Neural progenitor cell (in vitro differentiated cells): ENCODE data around the gene COL19A1. TPM values are rescaled to one million over a fixed set of nuclear protein-coding genes. Genes with fewer than 3 reads are reported as not detected.

Source experiments
- DNase-seq: peaks from one replicate; pipeline ENCODE4 v3.0.0-alpha.2; 2016; ENCODE audit warnings: low spot score
- H2AFZ ChIP-seq: fragments of 200-600 bp; sonication (generic); replicated peaks from 2 replicates; pipeline ENCODE4 v1.6.1; 2016; ENCODE audit warnings: antibody characterized with exemption
- H3F3A ChIP-seq: fragments of 200-600 bp; sonication (generic); 2 replicates; pipeline ENCODE4 v1.6.1; 2016; ENCODE audit warnings: antibody characterized with exemption, low read depth
- H3K27ac ChIP-seq: fragments of 200-600 bp; sonication (generic); 2 replicates; pipeline ENCODE4 v1.5.1; 2016; ENCODE audit warnings: mild to moderate bottlenecking
- H3K27me3 ChIP-seq: fragments of 200-600 bp; sonication (generic); 2 replicates; pipeline ENCODE4 v1.6.1; 2016; ENCODE audit warnings: mild to moderate bottlenecking, moderate library complexity
- H3K36me3 ChIP-seq: fragments of 200-600 bp; sonication (generic); 2 replicates; pipeline ENCODE4 v1.5.1; 2016
- H3K4me1 ChIP-seq: fragments of 200-600 bp; sonication (generic); 2 replicates; pipeline ENCODE4 v1.6.1; 2016; ENCODE audit warnings: mixed run types
- H3K4me2 ChIP-seq: fragments of 200-600 bp; sonication (generic); 2 replicates; pipeline ENCODE4 v1.6.1; 2016
- H3K4me3 ChIP-seq: fragments of 200-600 bp; sonication (generic); 2 replicates; pipeline ENCODE4 v1.5.1; 2016
- H3K79me2 ChIP-seq: fragments of 200-600 bp; sonication (generic); 2 replicates; pipeline ENCODE4 v1.6.1; 2016; ENCODE audit warnings: low read depth
- H3K9ac ChIP-seq: fragments of 200-600 bp; sonication (generic); 2 replicates; pipeline ENCODE4 v1.6.1; 2016
- H3K9me3 ChIP-seq: fragments of 200-600 bp; sonication (generic); 2 replicates; pipeline ENCODE4 v1.5.1; 2016; ENCODE audit warnings: low read depth
- H4K20me1 ChIP-seq: fragments of 200-600 bp; sonication (generic); 2 replicates; pipeline ENCODE4 v1.6.1; 2016; ENCODE audit warnings: low read depth
- H3K27ac Mint-ChIP-seq: 3 replicates; pipeline ENCODE4 v1.8.0; 2021; ENCODE audit warnings: mixed read lengths
- H3K27me3 Mint-ChIP-seq: 2 replicates; pipeline ENCODE4 v1.8.0; 2022; ENCODE audit warnings: low read depth, mild to moderate bottlenecking, inconsistent platforms, moderate library complexity, mixed read lengths; ENCODE audit not compliant: insufficient read depth
- H3K36me3 Mint-ChIP-seq: 3 replicates; pipeline ENCODE4 v1.8.0; 2021; ENCODE audit warnings: mixed read lengths
- H3K4me1 Mint-ChIP-seq: 3 replicates; pipeline ENCODE4 v1.8.0; 2021; ENCODE audit warnings: mixed read lengths
- H3K4me3 Mint-ChIP-seq: 3 replicates; pipeline ENCODE4 v1.8.0; 2021; ENCODE audit warnings: mild to moderate bottlenecking, moderate library complexity, mixed read lengths
- H3K9me3 Mint-ChIP-seq: 3 replicates; pipeline ENCODE4 v1.8.0; 2020; ENCODE audit warnings: mixed read lengths
- CTCF ChIP-seq: fragments of 200-600 bp; sonication (generic); IDR thresholded peaks from 2 replicates; pipeline ENCODE4 v1.5.1; 2017; ENCODE audit warnings: antibody characterized with exemption, mild to moderate bottlenecking
- EZH2 ChIP-seq: fragments of 200-600 bp; sonication (generic); IDR thresholded peaks from 2 replicates; pipeline ENCODE4 v1.6.1; 2017; ENCODE audit warnings: antibody characterized with exemption, mild to moderate bottlenecking, moderate library complexity
- EZH2phosphoT487 ChIP-seq: fragments of 200-600 bp; sonication (generic); IDR thresholded peaks from 2 replicates; pipeline ENCODE4 v1.6.1; 2017; ENCODE audit warnings: antibody characterized with exemption
- total RNA-seq: library from RNA; depleted of rRNA; stranded (reverse); fragments of >200 nt; gene quantifications from 2 replicates; pipeline ENCODE4 v1.2.3, GENCODE V29; 2015; ENCODE audit warnings: low replicate concordance

COL19A1 gene
- total RNA-seq, 1 donor from 2014 or later, result not detected

- DNase-seq, result peak; percentile 11
- Histone ChIP-seq H3K4me2 (no peak overlapping the region), H3K27me3 (no peaks in the 10 kb centered on the region), H3K27ac (no peak overlapping the region), H2AFZ (no peak overlapping the region), H4K20me1 (no peaks in the 10 kb centered on the region), H3K9ac (no peak overlapping the region), H3K36me3 (no peaks in the 10 kb centered on the region), H3K4me3 (no peak overlapping the region), H3K4me1 (peaks cover 8% of the 10 kb centered on the region), H3K9me3 (no peaks in the 10 kb centered on the region), H3F3A (no peaks in the 10 kb centered on the region), H3K79me2 (no peaks in the 10 kb centered on the region)
- Mint-ChIP-seq H3K9me3 (no peaks in the 10 kb centered on the region), H3K4me3 (no peak overlapping the region), H3K27ac (no peak overlapping the region), H3K27me3 (peaks cover 2% of the 10 kb centered on the region), H3K36me3 (no peaks in the 10 kb centered on the region), H3K4me1 (no peaks in the 10 kb centered on the region)
- no peak for TF ChIP-seq EZH2phosphoT487
- TF ChIP-seq EZH2, result no peak
- no peak for TF ChIP-seq CTCF
Observed at GRCh38 chr6:70028246-70028645, 161.9 kb downstream of the COL19A1 start.

DNA sequence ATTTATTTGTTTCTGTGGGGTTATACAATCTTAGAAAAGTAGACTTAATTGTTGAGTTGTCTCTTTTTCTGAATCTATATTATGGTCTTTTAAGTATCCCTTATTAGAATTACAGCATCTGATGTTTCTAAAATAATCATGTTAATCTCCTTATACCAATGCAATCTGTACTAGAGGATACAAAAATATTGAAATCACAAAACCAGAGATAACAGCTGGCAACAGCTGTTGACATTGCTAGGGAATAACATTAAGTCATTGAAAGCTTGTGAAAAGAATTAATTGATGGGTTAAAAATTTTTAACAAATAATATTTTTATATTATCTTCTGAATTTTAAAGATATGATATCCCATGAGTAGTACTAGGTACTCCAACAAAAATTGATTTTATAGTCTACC lies 162.6 kb downstream of the COL19A1 start:
- Histone ChIP-seq H3K4me1 (peaks cover 10% of the 10 kb centered on the region), H3K4me3 (no peak overlapping the region), H3K27me3 (no peaks in the 10 kb centered on the region), H3K9ac (no peak overlapping the region), H3K36me3 (no peaks in the 10 kb centered on the region), H3K79me2 (no peaks in the 10 kb centered on the region), H2AFZ (no peak overlapping the region), H3K27ac (no peak overlapping the region), H3K9me3 (no peaks in the 10 kb centered on the region), H3K4me2 (no peak overlapping the region), H3F3A (no peaks in the 10 kb centered on the region), H4K20me1 (no peaks in the 10 kb centered on the region)
- no peak for TF ChIP-seq CTCF
- TF ChIP-seq EZH2phosphoT487, result no peak
- no peak for TF ChIP-seq EZH2
- Mint-ChIP-seq H3K4me3 (no peak overlapping the region), H3K27me3 (peaks cover 2% of the 10 kb centered on the region), H3K4me1 (no peaks in the 10 kb centered on the region), H3K9me3 (no peaks in the 10 kb centered on the region), H3K36me3 (no peaks in the 10 kb centered on the region), H3K27ac (no peak overlapping the region)
- no peak for DNase-seq

DNA sequence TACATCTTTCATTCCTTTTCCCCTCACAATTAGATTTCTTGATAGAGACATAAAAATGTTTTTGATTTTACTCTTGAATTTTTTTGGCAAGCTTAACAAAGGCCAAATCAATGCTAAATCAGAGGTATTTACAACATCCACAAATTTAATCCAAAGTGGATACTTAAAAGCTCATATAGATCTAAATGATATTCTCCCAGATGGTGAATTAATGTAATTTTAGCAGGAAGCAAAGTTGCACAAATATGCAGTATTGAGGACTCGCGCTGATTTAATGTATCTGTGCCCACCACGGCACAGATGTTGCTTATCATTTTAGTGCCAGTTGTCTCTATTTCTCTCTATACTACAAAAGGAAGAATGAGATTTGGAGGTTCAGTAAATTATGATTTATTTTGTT lies 167.4 kb downstream of the COL19A1 start:
- no peak for DNase-seq
- Histone ChIP-seq H3F3A (no peaks in the 10 kb centered on the region), H3K27ac (no peak overlapping the region), H4K20me1 (no peaks in the 10 kb centered on the region), H2AFZ (no peak overlapping the region), H3K36me3 (no peaks in the 10 kb centered on the region), H3K79me2 (no peaks in the 10 kb centered on the region), H3K9ac (no peak overlapping the region), H3K27me3 (no peaks in the 10 kb centered on the region), H3K4me3 (no peak overlapping the region), H3K4me1 (peaks cover 17% of the 10 kb centered on the region), H3K4me2 (no peak overlapping the region), H3K9me3 (no peaks in the 10 kb centered on the region)
- Mint-ChIP-seq H3K36me3 (no peaks in the 10 kb centered on the region), H3K27ac (no peak overlapping the region), H3K4me1 (no peaks in the 10 kb centered on the region), H3K27me3 (no peaks in the 10 kb centered on the region), H3K4me3 (no peak overlapping the region), H3K9me3 (no peaks in the 10 kb centered on the region)
- TF ChIP-seq EZH2phosphoT487 (no peak), CTCF (no peak), EZH2 (no peak)

DNA sequence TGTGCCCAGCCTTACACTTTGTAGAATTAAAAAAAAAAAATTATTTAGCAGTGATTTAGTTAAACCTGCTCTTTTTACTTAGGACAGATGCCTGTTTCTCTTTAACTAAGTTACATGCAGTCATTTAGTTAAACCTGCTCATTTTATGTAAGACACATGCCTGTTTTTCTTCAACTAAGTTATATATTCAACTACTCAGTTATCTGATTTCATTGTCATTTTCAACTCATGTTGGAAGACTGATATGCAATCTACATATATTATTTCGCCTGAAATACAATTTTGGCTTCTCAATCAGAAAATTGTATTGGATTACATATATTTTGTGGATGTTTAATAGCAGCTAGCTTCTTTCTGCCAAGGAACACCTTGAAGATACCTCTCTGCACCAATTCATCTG lies 171.1 kb downstream of the COL19A1 start:
- Histone ChIP-seq H2AFZ (no peak overlapping the region), H4K20me1 (no peaks in the 10 kb centered on the region), H3K36me3 (no peaks in the 10 kb centered on the region), H3K4me1 (peaks cover 17% of the 10 kb centered on the region), H3K27ac (no peak overlapping the region), H3K9ac (no peak overlapping the region), H3K4me2 (no peak overlapping the region), H3K9me3 (no peaks in the 10 kb centered on the region), H3F3A (no peaks in the 10 kb centered on the region), H3K79me2 (no peaks in the 10 kb centered on the region), H3K4me3 (no peak overlapping the region), H3K27me3 (no peaks in the 10 kb centered on the region)
- H3K27me3 Mint-ChIP-seq, result no peaks in the 10 kb centered on the region
- no peak overlapping the region for H3K4me3 Mint-ChIP-seq
- H3K36me3 Mint-ChIP-seq, result no peaks in the 10 kb centered on the region
- H3K9me3 Mint-ChIP-seq, result no peaks in the 10 kb centered on the region
- H3K4me1 Mint-ChIP-seq, result no peaks in the 10 kb centered on the region
- TF ChIP-seq EZH2phosphoT487 (no peak), EZH2 (no peak), CTCF (no peak)
- no peak for DNase-seq
- H3K27ac Mint-ChIP-seq, result no peak overlapping the region
